Ovary (tissue), 3 donors: ENCODE measurements around the gene FAM83B.

Experiments
- POLR2A ChIP-seq: fragments of 450-650 bp; IDR thresholded peaks from one replicate; pipeline ENCODE4 v1.6.1; 2017; ENCODE audit warnings: antibody characterized with exemption, mild to moderate bottlenecking, moderate library complexity
- TF ChIP-seq, protein P1 (sequence below), 3 donors: fragments of 450-650 bp in 2 of 3; fragments of 200-600 bp in 1 of 3; IDR thresholded peaks; one replicate each; pipeline versions ENCODE4 v1.5.1 to v1.8.0; 2016 to 2022; ENCODE audit warnings: antibody characterized with exemption in 3 of 3, mild to moderate bottlenecking in 1 of 3
- donor health status: DM: no; HTN: no; CAD: no.

DNA sequence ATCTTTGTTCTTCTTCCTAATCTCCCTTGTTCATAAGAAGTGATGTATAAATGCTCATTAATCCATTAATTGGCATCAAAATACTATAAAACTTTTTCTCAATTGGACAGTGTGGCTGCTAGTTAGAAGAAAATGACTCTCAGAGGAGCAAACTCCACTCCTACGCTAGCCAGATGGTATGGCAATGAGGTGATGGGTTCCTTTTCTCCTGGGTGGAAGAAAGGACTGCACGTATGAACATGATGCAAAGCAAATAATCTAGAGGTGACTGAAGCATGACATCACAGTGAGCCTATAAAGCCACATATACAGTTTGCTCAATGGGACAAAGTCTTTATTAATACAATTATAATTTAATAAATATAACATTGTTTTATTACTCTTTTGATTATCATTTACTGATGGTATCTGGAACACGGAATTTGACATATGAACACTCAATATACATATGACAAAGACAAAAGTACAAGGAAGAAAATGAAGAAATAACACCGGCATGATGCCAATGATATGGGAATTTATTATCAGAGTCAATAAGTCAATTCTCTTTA is 46.4 kb upstream of the FAM83B start:
- TF ChIP-seq, protein P1, sequence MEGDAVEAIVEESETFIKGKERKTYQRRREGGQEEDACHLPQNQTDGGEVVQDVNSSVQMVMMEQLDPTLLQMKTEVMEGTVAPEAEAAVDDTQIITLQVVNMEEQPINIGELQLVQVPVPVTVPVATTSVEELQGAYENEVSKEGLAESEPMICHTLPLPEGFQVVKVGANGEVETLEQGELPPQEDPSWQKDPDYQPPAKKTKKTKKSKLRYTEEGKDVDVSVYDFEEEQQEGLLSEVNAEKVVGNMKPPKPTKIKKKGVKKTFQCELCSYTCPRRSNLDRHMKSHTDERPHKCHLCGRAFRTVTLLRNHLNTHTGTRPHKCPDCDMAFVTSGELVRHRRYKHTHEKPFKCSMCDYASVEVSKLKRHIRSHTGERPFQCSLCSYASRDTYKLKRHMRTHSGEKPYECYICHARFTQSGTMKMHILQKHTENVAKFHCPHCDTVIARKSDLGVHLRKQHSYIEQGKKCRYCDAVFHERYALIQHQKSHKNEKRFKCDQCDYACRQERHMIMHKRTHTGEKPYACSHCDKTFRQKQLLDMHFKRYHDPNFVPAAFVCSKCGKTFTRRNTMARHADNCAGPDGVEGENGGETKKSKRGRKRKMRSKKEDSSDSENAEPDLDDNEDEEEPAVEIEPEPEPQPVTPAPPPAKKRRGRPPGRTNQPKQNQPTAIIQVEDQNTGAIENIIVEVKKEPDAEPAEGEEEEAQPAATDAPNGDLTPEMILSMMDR (IDR thresholded peaks at IDR 0.05): no peak
- no peak for TF ChIP-seq POLR2A
